Stimulated activated CD8-positive, alpha-beta memory T cell treated with anti-CD3 and anti-CD28 coated beads, Interleukin-15, amount 100 ng/mL, for 24 hours (primary cell): ENCODE results near the gene SUN3.

Experiments
- DNase-seq: peaks from one replicate; pipeline ENCODE4 v3.0.0-alpha.2; 2020; ENCODE audit warnings: low read depth

Gene SUN3

DNA sequence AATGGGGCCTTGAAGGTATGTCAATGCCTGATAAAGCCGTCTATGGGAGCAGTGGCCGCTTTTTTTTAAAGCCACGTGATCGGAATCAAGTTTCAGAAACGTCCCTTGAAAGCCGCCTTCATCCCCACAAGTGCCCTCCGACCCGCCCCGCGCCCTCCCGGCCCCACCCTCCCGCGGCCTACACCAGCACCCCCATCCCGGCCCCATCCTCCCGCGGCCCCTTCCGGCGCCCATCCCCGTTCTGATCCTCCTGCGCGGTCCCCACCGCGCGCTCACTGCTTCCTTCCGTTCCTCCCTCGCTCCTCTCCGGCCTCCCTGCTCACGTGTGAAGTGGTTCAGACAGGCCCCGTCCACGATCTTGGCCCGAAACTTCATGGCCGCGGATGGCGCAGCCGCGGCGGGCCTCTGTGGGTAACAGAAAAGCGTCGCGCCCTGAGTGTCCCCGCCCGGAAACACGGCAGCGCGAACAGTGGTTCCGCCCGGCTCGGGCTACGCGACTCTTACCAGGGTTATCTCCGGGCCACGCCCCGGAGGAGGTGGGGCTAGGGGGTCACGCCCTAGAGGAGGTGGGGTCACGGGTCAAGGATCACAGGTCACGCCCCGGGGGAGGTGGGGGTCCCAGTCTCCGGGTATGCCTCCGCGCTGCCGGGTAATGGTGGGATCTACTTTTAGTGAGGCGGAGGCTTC is 49.6 kb downstream of the SUN3 start, which contains the start of gene HUS1:
Gene HUS1 (minus strand): TSS at position 471 of the 687 bp plus-strand sequence. CDS start 96 bp downstream, at position 375.
- peak; percentile 78 for DNase-seq

DNA sequence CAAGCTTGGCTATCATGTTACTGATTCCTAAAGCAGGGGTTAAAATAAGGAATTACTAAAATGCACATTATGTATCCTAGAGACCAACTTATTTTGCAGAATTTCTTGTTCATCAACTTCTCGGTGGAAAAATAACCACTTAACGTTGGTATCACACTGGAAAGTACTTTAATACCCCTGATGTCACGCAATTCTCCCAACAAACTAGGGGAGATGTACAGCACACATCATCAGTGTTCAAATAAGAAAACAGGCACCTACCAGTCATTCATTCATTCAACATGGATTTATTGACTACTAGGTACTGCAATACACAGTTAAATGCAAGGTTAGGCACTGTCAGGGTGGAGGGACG is 50.1 kb downstream of the SUN3 start:
- no peak for DNase-seq

DNA sequence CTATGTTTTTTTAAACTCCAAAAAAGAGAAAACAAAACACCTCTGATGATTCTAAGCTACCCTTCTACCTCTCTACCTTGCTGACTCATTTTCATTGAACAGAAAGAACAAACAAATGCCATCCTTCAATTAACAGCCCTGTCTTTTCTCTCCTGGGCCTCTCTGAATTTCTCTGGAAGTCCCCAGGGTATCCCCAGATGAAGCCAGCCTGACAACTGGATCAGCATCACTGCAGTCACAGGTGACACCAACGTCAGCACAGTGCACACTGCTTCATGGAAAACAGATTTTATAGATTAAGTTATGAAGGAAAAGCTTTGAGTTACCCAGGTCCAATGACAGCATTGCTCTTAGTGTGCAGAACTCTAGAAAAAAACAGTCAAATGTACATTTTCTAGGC is 55.2 kb downstream of the SUN3 start:
- DNase-seq, result no peak

DNA sequence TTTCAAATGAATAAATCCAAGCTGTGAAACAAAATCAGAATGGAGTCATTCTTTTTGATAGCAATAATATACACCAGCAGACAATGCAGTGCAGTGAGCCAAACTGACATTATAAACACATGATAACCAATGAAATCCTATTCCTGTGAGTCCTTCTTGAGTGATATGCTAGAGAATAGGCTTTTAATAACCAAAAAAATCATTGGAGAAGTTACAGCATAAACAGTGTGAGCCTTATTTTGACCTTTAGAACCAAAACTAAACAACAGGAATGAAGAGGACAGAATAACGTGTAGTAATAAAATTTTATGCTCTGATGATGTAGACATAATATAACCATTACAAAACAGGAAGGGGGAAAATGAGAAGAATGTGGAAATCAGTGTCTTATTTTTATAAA is 58.1 kb downstream of the SUN3 start:
- DNase-seq, result no peak

DNA sequence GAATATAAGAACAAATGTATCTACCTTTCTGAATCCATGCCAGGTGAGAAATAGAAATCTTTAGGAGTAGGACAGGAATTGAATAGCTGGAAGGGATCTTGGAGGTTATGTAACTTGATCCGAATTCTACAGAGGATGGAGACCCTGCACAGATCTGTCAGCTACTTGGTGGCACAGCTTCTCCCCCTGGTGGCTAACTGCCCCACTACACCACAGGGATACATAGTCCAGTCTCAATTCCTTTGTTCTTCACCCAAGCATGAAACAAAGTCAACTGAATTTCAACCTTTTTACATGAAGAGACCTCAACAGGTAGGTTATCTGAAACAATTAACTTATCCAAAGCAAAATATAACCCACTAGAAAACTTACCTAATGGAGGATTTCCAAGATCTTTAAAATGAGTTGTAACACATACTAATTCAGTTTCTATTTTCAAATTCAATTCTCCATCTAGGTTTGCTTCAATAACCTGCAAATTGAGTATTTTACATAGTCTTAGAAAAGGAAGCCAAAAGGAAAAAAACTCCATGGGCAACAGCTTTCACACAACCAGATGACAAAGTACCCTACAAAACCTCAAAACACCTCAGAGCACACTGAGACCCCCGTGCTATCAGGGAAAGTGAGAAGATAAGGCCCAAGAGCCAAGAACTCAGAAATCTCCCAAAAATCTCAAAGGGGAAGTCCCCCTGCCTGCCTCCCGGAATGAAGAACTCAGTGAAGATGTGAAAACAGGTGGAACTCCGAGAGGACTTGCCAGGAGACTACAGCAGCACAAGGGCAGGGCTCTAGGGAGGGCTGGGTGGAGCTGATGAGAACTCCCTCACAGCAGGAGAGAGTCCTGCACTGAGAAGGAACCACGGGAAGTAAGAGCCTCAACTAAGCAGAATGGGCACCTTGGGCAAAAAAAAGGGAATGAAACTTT is 59.8 kb downstream of the SUN3 start:
- DNase-seq, result peak; percentile 13

DNA sequence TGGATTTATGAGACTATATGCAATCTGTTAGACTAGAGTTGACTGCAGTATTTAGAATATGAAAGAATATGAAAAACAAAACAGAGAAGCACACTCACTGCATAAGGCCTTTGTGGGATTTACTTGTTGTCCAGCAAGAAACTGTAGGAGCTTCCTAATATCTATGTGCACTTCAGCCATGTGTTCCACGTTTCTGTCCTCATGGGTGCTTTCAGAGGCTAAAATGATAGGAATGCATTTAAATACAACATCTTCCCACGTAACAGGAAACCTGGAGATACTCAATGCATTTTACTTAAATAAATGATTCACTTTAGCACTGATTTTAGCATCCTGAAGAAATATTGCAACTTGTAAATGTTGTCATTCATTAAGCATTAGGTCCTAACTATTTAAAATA is 61.2 kb downstream of the SUN3 start:
- DNase-seq, result no peak

DNA sequence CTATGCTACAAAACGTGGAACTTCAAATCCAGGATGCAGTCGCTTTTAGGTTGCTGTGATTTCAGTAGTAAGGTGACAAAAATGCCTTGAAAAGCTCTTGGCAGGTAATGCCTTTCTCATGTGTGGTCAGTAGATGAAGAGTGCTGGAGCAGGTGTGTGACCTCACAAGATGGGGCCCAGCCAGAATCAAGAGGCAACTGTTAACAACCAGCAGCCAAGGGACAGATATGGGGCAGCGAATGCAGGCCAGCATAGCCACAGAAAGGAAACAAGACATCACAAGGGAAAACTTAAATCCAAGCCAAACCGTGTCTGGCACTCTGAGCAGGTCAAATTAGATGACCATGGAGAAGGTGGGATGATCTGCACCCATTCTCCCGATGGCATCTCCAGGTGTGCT is 61.8 kb downstream of the SUN3 start:
- DNase-seq, result no peak

DNA sequence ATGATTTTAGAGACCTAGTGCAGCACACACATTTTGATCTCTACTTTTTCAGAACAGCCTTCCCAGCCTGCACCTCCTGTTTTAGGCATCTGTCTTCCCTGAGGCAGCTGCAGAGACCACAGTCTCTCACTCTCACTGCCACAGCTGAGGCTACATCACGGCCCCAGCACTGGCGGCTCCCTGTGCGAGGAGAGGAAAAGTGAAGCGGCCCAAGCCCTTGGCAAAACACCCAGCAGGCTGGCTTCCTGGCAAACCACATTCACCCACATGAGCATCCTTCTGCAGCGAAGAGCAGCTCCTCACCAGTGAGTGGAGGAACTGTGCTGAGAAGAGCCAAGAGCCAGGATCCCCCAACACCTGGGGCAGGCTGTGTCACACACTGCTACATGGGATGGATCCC is 63.5 kb downstream of the SUN3 start:
- DNase-seq, result no peak

DNA sequence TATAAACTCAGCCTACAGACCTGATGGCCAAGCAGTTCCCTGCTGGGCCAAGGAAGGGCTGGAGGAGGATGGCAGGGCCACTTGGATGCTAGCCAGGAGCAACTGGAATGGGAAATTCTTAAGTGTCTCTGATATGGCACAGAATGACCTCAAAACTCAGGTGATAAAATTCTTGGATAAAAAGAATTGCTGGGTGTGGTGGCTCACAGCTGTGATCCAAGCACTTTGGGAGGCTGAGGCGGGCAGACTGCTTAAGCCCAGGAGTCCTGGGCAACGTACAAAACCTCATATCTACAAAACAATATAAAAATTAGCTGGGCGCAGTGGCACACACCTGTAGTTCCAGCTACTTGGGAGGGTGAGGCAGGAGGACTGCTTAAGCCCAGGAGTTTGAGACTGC is 66.6 kb downstream of the SUN3 start:
- no peak for DNase-seq

DNA sequence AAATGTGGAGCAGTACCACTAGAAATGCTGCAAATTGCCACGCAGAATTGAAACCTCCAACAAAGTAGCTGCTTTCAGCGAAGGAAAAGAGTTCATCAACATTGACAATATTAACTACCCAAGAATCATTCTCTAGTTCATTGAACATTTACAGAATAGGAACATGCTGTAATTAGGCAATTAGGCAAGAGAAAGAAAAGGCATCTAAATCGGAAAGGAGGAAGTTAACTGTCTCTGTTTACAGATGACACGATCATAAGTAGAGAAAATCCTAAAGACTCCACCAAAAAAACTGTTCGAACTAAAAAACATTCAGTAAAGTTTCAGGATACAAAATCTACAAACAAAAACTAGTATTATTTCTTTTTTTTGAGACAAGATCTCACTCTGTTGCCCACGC is 71.8 kb downstream of the SUN3 start:
- no peak for DNase-seq

DNA sequence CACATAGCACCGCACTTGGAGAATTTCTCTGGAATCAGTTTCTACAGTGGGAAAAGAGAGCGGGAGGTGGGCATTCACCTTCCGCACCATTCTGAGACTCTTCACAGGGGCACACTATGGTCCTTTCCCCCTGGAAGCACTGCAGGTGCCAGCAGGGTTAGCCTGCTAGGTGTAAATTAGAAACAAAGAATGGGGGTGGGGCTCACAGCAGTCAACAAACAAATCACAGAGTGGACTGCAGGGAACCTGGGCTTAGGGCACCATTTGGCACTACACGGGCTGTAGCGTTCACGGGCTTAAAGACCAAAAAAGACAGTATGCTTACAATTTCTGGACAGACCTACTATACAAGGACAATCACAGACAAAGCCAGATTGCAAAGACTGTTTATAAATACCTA is 72.7 kb downstream of the SUN3 start:
- DNase-seq, result no peak

DNA sequence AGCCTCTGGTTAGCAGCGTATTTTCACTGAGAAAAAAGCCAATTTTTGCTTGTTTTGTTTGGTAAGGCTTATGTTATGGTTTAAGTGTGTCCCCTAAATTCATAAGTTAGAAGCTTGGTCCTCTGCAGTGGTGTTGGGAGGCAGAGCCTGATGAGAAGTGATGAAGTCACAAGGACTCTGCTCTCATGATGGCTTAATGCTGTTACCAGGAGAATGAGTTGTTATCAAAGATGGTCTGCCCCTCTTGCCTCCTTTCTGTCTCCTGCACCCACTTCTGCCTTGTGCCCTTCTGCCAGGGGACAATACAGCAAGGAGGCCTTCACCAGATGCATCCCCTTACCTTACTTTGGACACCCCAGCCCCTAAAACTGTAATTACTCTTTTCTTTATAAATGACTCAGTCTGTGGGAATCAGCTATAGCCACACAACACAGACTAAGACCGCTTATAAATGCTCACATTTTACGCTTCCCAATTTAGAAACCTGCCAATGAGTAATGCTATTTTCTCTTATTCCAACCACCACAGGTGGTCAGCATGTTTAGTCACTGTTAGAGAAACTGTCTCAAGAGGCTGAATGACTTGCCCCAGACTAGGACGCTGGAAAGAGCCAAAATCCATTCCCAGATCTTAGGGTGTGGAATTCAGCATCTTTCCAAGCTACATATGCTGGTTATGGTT is 74.5 kb downstream of the SUN3 start:
- DNase-seq, result no peak

DNA sequence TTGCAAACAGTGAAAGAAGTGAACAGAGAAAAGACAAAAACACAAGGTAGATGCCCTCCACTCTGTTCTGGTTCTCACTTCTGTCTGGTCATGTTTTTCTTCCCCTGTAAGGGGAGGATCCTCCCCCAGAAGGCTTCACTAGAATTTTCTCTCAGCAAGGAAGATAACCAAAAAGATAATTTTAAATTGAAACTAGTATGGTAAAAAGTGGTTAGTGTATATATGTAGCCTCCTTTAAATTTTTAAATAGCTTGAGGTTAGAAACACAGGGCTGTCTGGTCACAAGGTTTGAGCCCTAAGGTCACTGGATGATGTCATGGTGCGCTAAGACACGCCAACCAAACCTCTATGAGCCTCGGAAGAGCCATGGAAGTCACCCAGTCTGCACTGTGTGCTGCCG is 75.1 kb downstream of the SUN3 start:
- no peak for DNase-seq

DNA sequence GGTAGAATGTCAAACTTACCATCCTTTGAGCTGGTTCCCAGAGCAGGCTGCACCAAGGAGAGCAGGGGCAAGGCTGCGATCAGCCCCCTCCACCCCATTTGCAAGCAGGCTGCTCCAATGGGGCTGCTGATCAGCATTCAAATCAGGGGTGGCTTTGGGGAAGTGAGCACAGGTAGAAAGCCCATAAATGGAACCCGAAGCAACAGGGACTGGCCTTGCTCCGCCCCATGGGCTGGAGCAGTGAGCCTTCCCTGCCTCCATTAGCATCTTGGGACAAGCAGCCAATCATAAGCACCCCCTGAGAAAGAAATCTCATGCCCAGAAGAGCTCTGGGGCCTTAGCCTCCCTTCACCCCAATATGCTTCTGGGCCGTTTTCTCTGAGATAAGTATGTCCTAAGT is 76.7 kb downstream of the SUN3 start:
- no peak for DNase-seq

DNA sequence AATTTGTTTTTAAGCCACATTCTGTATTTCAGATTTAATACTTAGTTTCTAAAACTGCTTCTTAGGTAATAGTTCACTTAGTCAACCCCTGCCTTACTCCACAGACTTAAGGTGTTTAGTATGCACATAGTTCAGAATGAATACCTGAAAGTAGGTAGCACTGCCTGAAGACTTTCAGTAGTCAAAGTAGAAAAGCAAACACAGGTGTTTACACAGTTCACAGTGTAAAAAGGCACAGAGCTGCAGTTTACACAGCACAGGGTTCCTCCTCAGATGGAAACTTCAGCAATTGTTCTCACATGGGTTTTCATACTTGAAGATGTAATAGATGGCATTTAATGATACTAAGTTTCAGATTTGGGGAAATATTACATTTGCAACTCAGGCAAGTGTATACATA is 77.5 kb downstream of the SUN3 start:
- DNase-seq, result no peak

DNA sequence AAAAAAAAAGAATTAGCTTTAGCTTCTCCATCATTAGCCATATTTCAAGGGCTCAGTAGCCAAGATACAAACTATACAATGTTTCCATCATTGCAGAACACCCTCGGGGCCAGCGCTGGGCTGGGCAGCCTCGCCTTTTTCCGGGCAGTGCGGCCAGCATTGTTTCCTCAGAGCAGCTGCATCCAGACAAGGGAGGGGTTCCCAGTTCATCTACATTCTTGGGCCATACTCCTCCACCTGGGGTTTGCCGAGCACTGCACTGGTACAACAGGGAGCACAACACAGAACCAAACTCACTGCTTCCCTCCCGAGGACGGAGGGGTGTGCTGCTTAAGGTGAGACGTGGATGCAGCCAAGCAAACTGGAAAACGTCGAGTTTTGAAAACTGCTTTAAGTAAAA is 78.2 kb downstream of the SUN3 start:
- DNase-seq, result no peak

DNA sequence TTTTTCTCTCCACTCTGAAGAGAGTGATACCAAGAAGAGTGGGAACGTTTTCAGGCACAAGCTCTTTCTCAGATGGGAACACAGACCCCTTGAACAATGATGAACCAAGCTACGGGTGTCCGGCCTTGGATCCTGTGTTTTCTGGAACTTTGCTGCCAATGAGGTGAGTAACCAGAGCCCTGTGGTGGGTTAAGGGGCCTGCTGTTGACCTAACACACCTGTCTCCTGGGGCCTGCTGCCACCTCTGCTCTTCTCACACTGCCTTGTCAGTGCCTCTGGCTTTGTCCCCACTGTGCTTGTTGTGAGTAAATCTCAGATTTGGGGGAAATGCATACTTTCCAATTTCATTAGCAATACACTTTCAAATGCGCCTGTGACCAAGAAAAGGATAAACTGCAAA is 79.2 kb downstream of the SUN3 start:
- no peak for DNase-seq

DNA sequence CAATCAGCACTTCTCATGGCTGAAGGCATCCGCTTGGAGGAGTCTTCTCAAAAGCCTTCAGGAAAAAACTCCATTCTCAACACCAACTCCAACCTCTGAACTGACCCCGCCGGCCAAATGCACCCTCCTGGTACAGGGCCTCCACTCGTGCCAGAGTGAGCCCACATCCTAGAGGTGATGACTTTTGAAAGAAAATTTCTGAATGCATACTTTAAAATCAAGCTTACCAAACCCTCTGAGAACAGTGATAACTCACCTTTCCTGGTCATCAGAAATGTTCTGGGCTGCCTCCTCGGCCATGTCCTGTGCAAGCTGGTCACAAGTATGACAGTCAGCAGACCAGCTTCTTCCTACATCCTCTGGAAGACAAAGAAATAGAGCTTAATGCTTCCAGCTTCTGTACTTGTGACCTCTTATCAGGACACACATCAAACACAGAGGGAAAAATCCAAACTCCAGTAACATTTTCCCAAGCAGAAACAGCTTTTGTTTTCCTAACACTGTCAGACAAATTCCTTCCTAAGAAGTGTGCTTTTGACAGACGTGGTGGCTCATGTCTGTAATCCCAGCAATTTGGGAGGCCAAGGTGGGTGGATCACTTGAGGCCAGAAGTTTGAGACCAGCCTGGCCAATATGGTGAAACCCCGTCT is 80.6 kb downstream of the SUN3 start, which contains the start of gene PKD1L1:
Gene PKD1L1 (minus strand): TSS at position 326 of the 650 bp plus-strand sequence. CDS start 26 bp downstream, at position 300.
- no peak for DNase-seq

DNA sequence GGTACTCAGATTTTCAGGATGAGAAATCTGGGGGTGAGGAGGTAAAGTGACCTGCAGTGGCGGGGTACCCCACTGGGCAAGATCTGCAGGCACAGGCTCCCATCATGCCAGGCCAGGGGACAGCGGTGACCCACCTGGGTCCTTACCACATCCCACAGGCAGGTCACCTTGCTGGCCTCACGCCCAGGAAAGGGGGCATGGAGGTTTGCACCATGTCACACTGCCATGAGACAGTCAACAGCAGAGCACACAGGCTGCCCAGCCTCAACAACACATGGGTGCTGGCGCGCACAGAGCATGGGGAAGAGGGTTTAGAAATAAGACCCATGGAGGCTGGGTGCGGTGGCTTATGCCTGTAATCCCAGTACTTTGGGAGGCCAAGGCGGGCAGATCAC is 81.6 kb downstream of the SUN3 start:
- no peak for DNase-seq

DNA sequence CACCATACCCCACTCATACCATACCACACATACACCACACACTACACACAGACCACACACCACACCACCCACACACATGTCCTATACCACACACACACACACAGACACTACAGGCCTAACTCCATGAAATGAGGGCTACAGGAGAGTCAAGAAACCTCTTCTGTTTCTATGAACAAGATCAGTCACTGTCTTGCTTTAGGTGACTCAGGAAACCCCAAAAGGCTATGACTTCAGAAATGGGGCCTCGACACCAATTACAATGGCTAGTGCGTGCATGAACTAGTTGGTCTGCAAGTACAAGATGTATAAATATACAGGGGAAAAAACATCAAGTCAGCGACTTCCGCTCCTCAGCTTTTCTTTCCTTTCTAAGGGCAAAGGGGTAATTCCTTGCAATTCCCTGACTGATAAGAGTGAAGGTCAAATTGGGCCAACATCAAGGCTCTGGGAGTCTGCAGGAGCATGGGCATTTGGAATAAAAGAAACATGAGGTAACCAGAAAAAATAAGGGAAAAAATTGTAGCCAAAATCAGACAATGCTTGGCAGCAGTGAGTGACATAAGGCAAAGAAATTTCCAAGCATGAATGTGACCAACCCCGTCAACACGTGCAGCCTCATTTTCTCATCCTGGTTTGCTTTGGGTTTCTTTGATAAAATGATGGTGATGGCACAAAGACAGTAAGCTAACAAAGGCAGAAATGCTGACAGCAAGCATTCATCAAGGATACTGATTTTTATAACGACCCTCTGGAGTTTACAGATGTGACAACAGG is 82.1 kb downstream of the SUN3 start:
- no peak for DNase-seq

DNA sequence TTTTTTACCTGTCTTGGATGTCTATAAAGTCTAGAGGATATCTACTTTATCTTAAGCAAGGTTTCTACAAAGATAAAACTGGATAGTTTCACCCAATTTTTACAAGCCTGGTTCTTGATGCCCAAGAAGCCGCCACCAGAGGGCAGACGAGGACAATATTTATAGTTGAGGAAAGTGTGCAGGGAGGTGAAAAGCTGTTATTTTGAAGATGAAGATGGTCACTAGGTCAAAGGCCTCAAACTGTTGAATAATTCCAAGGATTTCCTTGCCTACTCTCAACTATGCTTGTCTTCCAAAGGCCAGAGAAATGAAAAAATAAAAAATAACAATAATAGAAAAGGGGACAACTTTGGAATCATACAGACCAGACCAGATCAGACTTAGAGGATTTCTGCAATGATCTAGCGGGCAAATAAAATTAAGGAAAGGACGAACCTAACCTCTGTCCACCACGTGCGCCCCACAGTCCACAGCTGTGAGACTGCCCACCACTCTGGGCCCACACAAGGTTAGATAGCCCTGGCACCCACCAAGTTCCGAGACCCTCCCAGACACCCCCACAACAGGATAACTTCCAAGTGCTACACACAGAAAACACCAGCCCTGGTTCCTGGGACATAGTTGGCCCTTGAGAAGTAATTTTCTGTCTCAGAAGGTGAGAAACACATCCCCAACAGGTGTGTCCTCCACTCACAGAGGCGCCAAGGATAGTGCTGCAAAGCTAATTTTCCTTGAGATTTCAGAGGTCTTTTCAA is 83.5 kb downstream of the SUN3 start:
- peak; percentile 48 for DNase-seq
